ENCODE data around the gene FHIP1B. TPM values are rescaled to one million over a fixed set of nuclear protein-coding genes. Genes with fewer than 3 reads are reported as not detected.

FHIP1B gene
- total and polyA plus RNA-seq, 8 donors, result 34.9 to 69.0 (median 55.7) TPM

DNA sequence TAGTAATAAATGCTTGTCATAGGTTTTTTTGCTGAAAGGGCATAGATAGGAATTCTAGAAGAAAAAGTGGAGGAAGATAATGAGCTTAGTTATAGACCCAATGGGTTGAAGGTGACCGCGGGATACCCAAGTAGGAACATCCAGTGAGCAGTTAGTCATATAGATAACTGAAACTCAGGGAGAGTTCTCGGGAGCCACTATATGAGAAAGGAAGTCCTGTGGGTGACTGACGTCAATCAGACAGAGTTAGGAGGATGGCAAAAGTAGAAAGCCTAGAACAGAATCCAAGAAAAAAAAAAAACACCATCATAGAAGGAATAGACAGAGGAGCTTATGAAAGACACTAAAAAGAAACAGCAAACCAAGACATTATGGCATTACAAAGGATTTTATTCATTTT, 2.8 kb upstream of the FHIP1B start:
- Histone ChIP-seq H3K27me3 (no peaks in the 10 kb centered on the region), H3K9me3 (no peaks in the 10 kb centered on the region), H3K4me3 (no peak overlapping the region), H3K36me3 (no peaks in the 10 kb centered on the region), H3K27ac (no peak overlapping the region), H3K4me1 (peaks cover 0 to 36% of the 10 kb centered on the region in 2 donors)
- DNase-seq (no peak), ATAC-seq (no peak)
- TF ChIP-seq, protein P1, sequence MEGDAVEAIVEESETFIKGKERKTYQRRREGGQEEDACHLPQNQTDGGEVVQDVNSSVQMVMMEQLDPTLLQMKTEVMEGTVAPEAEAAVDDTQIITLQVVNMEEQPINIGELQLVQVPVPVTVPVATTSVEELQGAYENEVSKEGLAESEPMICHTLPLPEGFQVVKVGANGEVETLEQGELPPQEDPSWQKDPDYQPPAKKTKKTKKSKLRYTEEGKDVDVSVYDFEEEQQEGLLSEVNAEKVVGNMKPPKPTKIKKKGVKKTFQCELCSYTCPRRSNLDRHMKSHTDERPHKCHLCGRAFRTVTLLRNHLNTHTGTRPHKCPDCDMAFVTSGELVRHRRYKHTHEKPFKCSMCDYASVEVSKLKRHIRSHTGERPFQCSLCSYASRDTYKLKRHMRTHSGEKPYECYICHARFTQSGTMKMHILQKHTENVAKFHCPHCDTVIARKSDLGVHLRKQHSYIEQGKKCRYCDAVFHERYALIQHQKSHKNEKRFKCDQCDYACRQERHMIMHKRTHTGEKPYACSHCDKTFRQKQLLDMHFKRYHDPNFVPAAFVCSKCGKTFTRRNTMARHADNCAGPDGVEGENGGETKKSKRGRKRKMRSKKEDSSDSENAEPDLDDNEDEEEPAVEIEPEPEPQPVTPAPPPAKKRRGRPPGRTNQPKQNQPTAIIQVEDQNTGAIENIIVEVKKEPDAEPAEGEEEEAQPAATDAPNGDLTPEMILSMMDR (IDR thresholded peaks at IDR 0.05), result no peak
- intact Hi-C loops (cut with DNase I), result no loop called here

DNA sequence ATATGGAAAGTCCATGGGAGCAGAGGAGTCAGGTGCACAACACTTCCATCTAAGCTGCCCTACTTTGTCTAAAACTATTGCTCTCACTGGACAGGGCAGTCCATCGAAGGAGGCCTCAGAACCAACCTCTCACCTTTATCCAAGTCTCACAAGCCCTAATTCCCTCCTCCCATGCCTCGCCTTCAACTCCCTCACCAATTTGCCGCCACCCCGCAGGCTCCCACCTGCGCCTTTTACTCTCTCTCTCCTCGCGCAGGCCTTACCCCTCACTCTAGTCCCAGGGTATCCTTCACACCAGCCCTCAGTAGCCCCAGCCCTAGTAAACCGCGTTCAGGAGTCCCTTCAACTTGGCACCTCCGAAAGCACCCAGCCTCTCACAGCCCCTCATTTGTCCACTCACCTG, 451 bp downstream of the FHIP1B start:
- H3K27ac ChIP-seq, result peak overlapping the region; percentile 80 to 85
- intact Hi-C loops (cut with DNase I), result no loop called here
- ATAC-seq, result peak; percentile 1
- H3K9me3 ChIP-seq, result no peaks in the 10 kb centered on the region
- peak overlapping the region; percentile 57 to 88 for H3K4me3 ChIP-seq
- H3K27me3 ChIP-seq, result no peaks in the 10 kb centered on the region
- TF ChIP-seq, protein P1 (IDR thresholded peaks at IDR 0.05), result no peak
- DNase-seq, result peak in 1 of 4 donors; percentile 25
- H3K4me1 ChIP-seq, result peaks cover 0 to 56% of the 10 kb centered on the region in 2 donors
- no peaks in the 10 kb centered on the region for H3K36me3 ChIP-seq

- Histone ChIP-seq H3K9me3 (no peaks in the 10 kb centered on the region), H3K4me1 (peaks cover 0 to 57% of the 10 kb centered on the region in 2 donors), H3K36me3 (no peaks in the 10 kb centered on the region), H3K27ac (no peak overlapping the region), H3K4me3 (peak overlapping the region in 1 of 2 donors; percentile 88), H3K27me3 (no peaks in the 10 kb centered on the region)
- TF ChIP-seq, protein P1 (IDR thresholded peaks at IDR 0.05), result no peak
- intact Hi-C loops (cut with DNase I), result no loop called here
- no peak for DNase-seq
- no peak for ATAC-seq
Observed at GRCh38 chr11:6232899-6233298, 1.5 kb downstream of the FHIP1B start.

DNA sequence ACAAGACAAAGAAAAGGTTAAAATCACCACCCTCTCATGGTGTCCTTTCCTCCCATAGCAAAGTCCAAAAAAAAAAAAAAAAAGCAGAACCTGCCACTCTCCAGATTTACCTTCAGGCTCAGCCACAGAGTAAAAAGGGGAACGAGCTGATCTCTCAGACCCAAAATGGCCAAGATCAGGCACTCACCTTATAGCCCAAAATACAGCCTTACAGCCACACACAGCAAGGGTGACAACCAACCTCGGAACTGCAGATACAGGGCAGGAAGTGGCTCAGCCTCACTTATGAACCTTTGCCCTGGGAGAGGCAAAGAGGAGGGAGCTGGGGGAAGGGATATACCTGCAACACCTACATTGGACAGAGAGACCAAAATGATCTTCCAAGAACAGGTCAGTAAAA, 4.5 kb downstream of the FHIP1B start:
- Histone ChIP-seq H3K36me3 (no peaks in the 10 kb centered on the region), H3K4me3 (no peak overlapping the region), H3K9me3 (no peaks in the 10 kb centered on the region), H3K27ac (peak overlapping the region in 1 of 2 donors; percentile 60), H3K4me1 (peaks cover 0 to 80% of the 10 kb centered on the region in 2 donors), H3K27me3 (no peaks in the 10 kb centered on the region)
- intact Hi-C loops (cut with DNase I), result no loop called here
- no peak for ATAC-seq
- TF ChIP-seq, protein P1 (IDR thresholded peaks at IDR 0.05), result no peak
- no peak for DNase-seq

GRCh38 chr11:6228520-6228919, 5.9 kb downstream of the FHIP1B start:
- Histone ChIP-seq H3K27ac (no peak overlapping the region), H3K9me3 (no peaks in the 10 kb centered on the region), H3K36me3 (peaks cover 0 to 10% of the 10 kb centered on the region in 2 donors), H3K27me3 (no peaks in the 10 kb centered on the region), H3K4me1 (peaks cover 0 to 77% of the 10 kb centered on the region in 2 donors), H3K4me3 (no peak overlapping the region)
- TF ChIP-seq, protein P1 (IDR thresholded peaks at IDR 0.05), result no peak
- intact Hi-C loops (cut with DNase I), result no loop called here
- no peak for DNase-seq
- no peak for ATAC-seq
